ENCODE results near the gene TTC7B. TPM values are rescaled to one million over a fixed set of nuclear protein-coding genes. Genes with fewer than 3 reads are reported as not detected.

Gene TTC7B
- total and polyA plus RNA-seq, 2 experiments from 2014 or later = 7.9 to 28.6 TPM

DNA sequence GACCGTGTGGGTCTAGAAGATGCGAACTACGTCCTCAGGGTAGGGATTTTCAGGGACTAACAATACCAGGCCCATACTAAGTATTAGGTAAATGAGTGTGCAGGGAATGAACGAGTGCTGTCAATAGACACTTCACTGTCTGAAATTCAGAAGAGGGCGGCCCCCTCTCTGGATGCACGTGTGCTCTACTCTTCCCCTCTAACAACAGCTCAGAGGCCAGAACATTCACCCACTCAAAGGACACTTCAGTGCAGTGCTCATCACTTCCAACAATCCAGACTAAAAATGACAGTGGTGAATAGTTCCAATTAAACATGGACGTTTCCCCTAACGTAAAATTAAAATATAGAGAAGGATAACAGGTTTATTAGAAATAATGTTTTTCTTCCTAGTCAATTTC, 219.5 kb downstream of the TTC7B start:
- Histone ChIP-seq H3K4me2 (no peak overlapping the region), H4K20me1 (replicated peaks; ENCODE audit: insufficient read depth) (no peaks in the 10 kb centered on the region), H3K27ac (ENCODE audit: low read depth) (no peak overlapping the region), H3K36me3 (ENCODE audit: insufficient read depth) (no peaks in the 10 kb centered on the region), H3K4me1 (ENCODE audit: insufficient read depth) (peaks cover 18% of the 10 kb centered on the region), H3K4me3 (no peak overlapping the region), H3K79me2 (replicated peaks; ENCODE audit: insufficient read depth) (no peaks in the 10 kb centered on the region), H2AFZ (no peak overlapping the region), H3K9me2 (ENCODE audit: insufficient read depth) (no peaks in the 10 kb centered on the region), H3K27me3 (ENCODE audit: insufficient read depth) (no peaks in the 10 kb centered on the region), H3F3A (replicated peaks; ENCODE audit: low read depth) (no peaks in the 10 kb centered on the region)
- H3K9me3 Mint-ChIP-seq = no peaks in the 10 kb centered on the region
- peaks cover 31% of the 10 kb centered on the region for H3K4me1 Mint-ChIP-seq
- no peak overlapping the region for H3K27ac Mint-ChIP-seq
- TF ChIP-seq, protein P1, sequence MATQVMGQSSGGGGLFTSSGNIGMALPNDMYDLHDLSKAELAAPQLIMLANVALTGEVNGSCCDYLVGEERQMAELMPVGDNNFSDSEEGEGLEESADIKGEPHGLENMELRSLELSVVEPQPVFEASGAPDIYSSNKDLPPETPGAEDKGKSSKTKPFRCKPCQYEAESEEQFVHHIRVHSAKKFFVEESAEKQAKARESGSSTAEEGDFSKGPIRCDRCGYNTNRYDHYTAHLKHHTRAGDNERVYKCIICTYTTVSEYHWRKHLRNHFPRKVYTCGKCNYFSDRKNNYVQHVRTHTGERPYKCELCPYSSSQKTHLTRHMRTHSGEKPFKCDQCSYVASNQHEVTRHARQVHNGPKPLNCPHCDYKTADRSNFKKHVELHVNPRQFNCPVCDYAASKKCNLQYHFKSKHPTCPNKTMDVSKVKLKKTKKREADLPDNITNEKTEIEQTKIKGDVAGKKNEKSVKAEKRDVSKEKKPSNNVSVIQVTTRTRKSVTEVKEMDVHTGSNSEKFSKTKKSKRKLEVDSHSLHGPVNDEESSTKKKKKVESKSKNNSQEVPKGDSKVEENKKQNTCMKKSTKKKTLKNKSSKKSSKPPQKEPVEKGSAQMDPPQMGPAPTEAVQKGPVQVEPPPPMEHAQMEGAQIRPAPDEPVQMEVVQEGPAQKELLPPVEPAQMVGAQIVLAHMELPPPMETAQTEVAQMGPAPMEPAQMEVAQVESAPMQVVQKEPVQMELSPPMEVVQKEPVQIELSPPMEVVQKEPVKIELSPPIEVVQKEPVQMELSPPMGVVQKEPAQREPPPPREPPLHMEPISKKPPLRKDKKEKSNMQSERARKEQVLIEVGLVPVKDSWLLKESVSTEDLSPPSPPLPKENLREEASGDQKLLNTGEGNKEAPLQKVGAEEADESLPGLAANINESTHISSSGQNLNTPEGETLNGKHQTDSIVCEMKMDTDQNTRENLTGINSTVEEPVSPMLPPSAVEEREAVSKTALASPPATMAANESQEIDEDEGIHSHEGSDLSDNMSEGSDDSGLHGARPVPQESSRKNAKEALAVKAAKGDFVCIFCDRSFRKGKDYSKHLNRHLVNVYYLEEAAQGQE (IDR thresholded peaks at IDR 0.05; ENCODE audit: unreplicated experiment) = no peak
- H3K27me3 Mint-ChIP-seq (ENCODE audit: insufficient read depth, low read depth, poor library complexity) = peaks cover 7% of the 10 kb centered on the region
- no peak overlapping the region for H3K4me3 Mint-ChIP-seq
- no peaks in the 10 kb centered on the region for H3K36me3 Mint-ChIP-seq (ENCODE audit: low read depth)
- DNase-seq (ENCODE audit: low spot score) (no peak), ATAC-seq (no peak)

DNA sequence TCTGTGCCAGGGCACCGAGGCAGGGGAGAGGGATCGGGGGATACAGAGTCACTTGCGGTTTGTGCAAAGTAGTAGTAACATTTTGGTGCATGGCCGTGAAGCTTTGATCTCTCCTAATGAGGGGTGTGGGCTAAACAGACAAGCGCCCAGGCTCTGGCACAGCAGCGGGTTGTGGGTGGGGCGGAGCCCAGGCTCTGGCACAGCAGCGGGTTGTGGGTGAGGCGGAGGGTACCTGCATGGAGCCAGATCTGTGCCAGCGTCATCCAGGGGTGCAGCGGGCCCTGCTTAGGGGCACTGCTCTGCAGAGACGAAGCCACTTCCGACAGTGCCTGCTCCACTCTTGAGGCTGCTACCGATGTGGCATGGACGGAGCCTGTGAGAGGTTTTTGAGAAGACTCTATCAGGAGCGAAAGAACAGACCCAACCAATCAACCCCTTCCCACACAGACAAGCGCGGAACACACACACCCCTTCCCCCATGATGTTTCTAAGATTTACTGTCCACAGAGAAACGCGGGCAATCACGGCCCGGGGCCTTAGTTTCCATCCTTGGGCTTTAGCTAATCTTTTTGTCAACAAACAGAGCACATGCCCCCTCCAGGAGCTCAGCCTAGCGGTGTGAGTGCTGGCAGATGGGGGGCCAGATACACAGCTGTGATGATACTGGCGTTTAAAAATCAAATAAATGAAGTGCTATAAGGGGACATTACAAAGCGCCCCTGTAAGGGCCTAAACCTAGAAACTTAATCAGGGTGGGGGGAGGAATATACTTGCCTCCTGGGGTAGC, 222.8 kb downstream of the TTC7B start:
- no peak for DNase-seq (ENCODE audit: low spot score)
- no peaks in the 10 kb centered on the region for H3K79me2 ChIP-seq (replicated peaks; ENCODE audit: insufficient read depth)
- no peaks in the 10 kb centered on the region for H3K9me2 ChIP-seq (ENCODE audit: insufficient read depth)
- H3K36me3 ChIP-seq (ENCODE audit: insufficient read depth) = no peaks in the 10 kb centered on the region
- H3K27ac Mint-ChIP-seq = no peak overlapping the region
- H3K27ac ChIP-seq (ENCODE audit: low read depth) = 0 out of 2 replicates have a peak overlapping the region, but pooled peaks have one; percentile 55
- no peak overlapping the region for H2AFZ ChIP-seq
- no peaks in the 10 kb centered on the region for H3K27me3 ChIP-seq (ENCODE audit: insufficient read depth)
- no peaks in the 10 kb centered on the region for H3K36me3 Mint-ChIP-seq (ENCODE audit: low read depth)
- H3F3A ChIP-seq (replicated peaks; ENCODE audit: low read depth) = no peaks in the 10 kb centered on the region
- no peaks in the 10 kb centered on the region; the same call in 2 of the 3 replicates for H3K9me3 Mint-ChIP-seq
- no peaks in the 10 kb centered on the region; the same call in 1 of the 2 replicates for H3K4me1 ChIP-seq (ENCODE audit: insufficient read depth)
- H3K4me2 ChIP-seq = no peak overlapping the region
- H3K4me3 Mint-ChIP-seq = no peak overlapping the region
- H3K4me1 Mint-ChIP-seq = peaks cover 7% of the 10 kb centered on the region
- no peak overlapping the region for H3K4me3 ChIP-seq
- peak; percentile 42 for ATAC-seq
- peaks cover 2% of the 10 kb centered on the region for H3K27me3 Mint-ChIP-seq (ENCODE audit: insufficient read depth, low read depth, poor library complexity)
- no peaks in the 10 kb centered on the region for H4K20me1 ChIP-seq (replicated peaks; ENCODE audit: insufficient read depth)
- TF ChIP-seq EZH2 (IDR thresholded peaks at IDR 0.05; ENCODE audit: low read depth, unreplicated experiment) (no peak), EZH2phosphoT487 (IDR thresholded peaks at IDR 0.05; ENCODE audit: unreplicated experiment) (no peak), ZNF114 (CRISPR knock-in tag; IDR thresholded peaks at IDR 0.05) (no peak), STAT1 (IDR thresholded peaks at IDR 0.05; ENCODE audit: unreplicated experiment) (no peak), ZNF331 (CRISPR knock-in tag; IDR thresholded peaks at IDR 0.05; ENCODE audit: low read depth) (no peak), POLR2AphosphoS5 (IDR thresholded peaks at IDR 0.05; ENCODE audit: low read depth) (no peak)
- TF ChIP-seq, protein P2, sequence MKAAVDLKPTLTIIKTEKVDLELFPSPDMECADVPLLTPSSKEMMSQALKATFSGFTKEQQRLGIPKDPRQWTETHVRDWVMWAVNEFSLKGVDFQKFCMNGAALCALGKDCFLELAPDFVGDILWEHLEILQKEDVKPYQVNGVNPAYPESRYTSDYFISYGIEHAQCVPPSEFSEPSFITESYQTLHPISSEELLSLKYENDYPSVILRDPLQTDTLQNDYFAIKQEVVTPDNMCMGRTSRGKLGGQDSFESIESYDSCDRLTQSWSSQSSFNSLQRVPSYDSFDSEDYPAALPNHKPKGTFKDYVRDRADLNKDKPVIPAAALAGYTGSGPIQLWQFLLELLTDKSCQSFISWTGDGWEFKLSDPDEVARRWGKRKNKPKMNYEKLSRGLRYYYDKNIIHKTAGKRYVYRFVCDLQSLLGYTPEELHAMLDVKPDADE (IDR thresholded peaks at IDR 0.05) = no peak
- TF ChIP-seq, protein P3, sequence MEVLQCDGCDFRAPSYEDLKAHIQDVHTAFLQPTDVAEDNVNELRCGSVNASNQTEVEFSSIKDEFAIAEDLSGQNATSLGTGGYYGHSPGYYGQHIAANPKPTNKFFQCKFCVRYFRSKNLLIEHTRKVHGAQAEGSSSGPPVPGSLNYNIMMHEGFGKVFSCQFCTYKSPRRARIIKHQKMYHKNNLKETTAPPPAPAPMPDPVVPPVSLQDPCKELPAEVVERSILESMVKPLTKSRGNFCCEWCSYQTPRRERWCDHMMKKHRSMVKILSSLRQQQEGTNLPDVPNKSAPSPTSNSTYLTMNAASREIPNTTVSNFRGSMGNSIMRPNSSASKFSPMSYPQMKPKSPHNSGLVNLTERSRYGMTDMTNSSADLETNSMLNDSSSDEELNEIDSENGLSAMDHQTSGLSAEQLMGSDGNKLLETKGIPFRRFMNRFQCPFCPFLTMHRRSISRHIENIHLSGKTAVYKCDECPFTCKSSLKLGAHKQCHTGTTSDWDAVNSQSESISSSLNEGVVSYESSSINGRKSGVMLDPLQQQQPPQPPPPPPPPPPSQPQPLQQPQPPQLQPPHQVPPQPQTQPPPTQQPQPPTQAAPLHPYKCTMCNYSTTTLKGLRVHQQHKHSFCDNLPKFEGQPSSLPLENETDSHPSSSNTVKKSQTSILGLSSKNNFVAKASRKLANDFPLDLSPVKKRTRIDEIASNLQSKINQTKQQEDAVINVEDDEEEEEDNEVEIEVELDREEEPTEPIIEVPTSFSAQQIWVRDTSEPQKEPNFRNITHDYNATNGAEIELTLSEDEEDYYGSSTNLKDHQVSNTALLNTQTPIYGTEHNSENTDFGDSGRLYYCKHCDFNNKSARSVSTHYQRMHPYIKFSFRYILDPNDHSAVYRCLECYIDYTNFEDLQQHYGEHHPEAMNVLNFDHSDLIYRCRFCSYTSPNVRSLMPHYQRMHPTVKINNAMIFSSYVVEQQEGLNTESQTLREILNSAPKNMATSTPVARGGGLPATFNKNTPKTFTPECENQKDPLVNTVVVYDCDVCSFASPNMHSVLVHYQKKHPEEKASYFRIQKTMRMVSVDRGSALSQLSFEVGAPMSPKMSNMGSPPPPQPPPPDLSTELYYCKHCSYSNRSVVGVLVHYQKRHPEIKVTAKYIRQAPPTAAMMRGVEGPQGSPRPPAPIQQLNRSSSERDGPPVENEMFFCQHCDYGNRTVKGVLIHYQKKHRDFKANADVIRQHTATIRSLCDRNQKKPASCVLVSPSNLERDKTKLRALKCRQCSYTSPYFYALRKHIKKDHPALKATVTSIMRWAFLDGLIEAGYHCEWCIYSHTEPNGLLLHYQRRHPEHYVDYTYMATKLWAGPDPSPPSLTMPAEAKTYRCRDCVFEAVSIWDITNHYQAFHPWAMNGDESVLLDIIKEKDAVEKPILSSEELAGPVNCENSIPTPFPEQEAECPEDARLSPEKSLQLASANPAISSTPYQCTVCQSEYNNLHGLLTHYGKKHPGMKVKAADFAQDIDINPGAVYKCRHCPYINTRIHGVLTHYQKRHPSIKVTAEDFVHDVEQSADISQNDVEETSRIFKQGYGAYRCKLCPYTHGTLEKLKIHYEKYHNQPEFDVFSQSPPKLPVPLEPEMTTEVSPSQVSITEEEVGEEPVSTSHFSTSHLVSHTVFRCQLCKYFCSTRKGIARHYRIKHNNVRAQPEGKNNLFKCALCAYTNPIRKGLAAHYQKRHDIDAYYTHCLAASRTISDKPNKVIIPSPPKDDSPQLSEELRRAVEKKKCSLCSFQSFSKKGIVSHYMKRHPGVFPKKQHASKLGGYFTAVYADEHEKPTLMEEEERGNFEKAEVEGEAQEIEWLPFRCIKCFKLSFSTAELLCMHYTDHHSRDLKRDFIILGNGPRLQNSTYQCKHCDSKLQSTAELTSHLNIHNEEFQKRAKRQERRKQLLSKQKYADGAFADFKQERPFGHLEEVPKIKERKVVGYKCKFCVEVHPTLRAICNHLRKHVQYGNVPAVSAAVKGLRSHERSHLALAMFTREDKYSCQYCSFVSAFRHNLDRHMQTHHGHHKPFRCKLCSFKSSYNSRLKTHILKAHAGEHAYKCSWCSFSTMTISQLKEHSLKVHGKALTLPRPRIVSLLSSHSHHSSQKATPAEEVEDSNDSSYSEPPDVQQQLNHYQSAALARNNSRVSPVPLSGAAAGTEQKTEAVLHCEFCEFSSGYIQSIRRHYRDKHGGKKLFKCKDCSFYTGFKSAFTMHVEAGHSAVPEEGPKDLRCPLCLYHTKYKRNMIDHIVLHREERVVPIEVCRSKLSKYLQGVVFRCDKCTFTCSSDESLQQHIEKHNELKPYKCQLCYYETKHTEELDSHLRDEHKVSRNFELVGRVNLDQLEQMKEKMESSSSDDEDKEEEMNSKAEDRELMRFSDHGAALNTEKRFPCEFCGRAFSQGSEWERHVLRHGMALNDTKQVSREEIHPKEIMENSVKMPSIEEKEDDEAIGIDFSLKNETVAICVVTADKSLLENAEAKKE (CRISPR knock-in tag; IDR thresholded peaks at IDR 0.05) = no peak

Data from GM23338 (cell line).